Lower lobe of right lung (tissue), 2 donors: ENCODE results near the gene SRPK3. TPM values are rescaled to one million over a fixed set of nuclear protein-coding genes. Genes with fewer than 3 reads are reported as not detected.

Experiments used
- ATAC-seq, 2 donors: fragments of 200-7000 bp; cut with Tn5 transposase; one replicate each; pipeline ENCODE4 v1.9.1; 2020 to 2022; ENCODE audit warnings: mild to moderate bottlenecking in 2 of 2, moderate library complexity in 2 of 2
- DNase-seq: peaks from one replicate; pipeline ENCODE4 v3.0.0-alpha.2; 2020
- H3K27ac ChIP-seq: fragments of 200-600 bp; one replicate; pipeline ENCODE4 v1.8.0; 2022
- H3K27me3 ChIP-seq: fragments of 200-600 bp; one replicate; pipeline ENCODE4 v1.8.0; 2022; ENCODE audit warnings: low read depth
- H3K36me3 ChIP-seq: fragments of 200-600 bp; one replicate; pipeline ENCODE4 v1.8.0; 2022; ENCODE audit warnings: mild to moderate bottlenecking
- H3K4me1 ChIP-seq: fragments of 200-600 bp; one replicate; pipeline ENCODE4 v1.8.0; 2022
- H3K4me3 ChIP-seq: fragments of 200-600 bp; one replicate; pipeline ENCODE4 v1.8.0; 2022; ENCODE audit warnings: mild to moderate bottlenecking
- H3K9me3 ChIP-seq: fragments of 200-600 bp; one replicate; pipeline ENCODE4 v1.8.0; 2022
- CTCF ChIP-seq: fragments of 200-600 bp; IDR thresholded peaks from one replicate; pipeline ENCODE4 v1.8.0; 2022; ENCODE audit warnings: antibody characterized with exemption, mild to moderate bottlenecking
- intact Hi-C: fragments of 100-400 bp; cut with DNase I; formaldehyde crosslinking; loops from one replicate; pipeline ENCODE4 v1.11.0; 2022
- total RNA-seq: library from RNA; stranded (reverse); fragmentation: NEBNext Ultra II Directional; extraction: Animal tissue kit (Norgen Biotek cat#: 25700); gene quantifications from one replicate; pipeline ENCODE4 v1.2.1, GENCODE V29; 2021
- donor health status: DM: no; HTN: yes; CAD: no; lungs with severe emphysema.

Gene SRPK3
- total RNA-seq, 1 donor from 2014 or later, result not detected

GRCh38 chrX:153832728-153833127 lies 51.9 kb downstream of the SRPK3 start:
- intact Hi-C loops, result no loop called here
- DNase-seq (no peak), ATAC-seq (no peak)
- H3K9me3 ChIP-seq, result no peaks in the 10 kb centered on the region
- H3K4me3 ChIP-seq, result no peak overlapping the region
- peaks cover 8% of the 10 kb centered on the region for H3K27me3 ChIP-seq
- TF ChIP-seq CTCF, result no peak
- peaks cover 4% of the 10 kb centered on the region for H3K4me1 ChIP-seq
- H3K27ac ChIP-seq, result no peak overlapping the region
- H3K36me3 ChIP-seq, result no peaks in the 10 kb centered on the region

Other genes starting within 250 kb of the SRPK3 start
- 17.0 TPM for gene CCNQ, start 181.9 kb upstream of the SRPK3 start, total RNA-seq
- gene DUSP9, start 133.8 kb upstream of the SRPK3 start, total RNA-seq, result not detected
- not detected for gene PNCK, start 107.2 kb upstream of the SRPK3 start, total RNA-seq
- 7.1 TPM for gene SLC6A8, start 93.1 kb upstream of the SRPK3 start, total RNA-seq
- 219 TPM for gene BCAP31, start 56.7 kb upstream of the SRPK3 start, total RNA-seq
- gene ABCD1, start 56.2 kb upstream of the SRPK3 start, total RNA-seq, result 14.5 TPM
- 4.6 TPM for gene PLXNB3, start 16.8 kb upstream of the SRPK3 start, total RNA-seq
- gene IDH3G, start 13.3 kb downstream of the SRPK3 start, total RNA-seq, result 50.1 TPM
- gene SSR4, start 13.6 kb downstream of the SRPK3 start, total RNA-seq, result 210 TPM
- gene PDZD4, start 49.5 kb downstream of the SRPK3 start, total RNA-seq, result 8.5 TPM
- 1.6 TPM for gene L1CAM, start 105.1 kb downstream of the SRPK3 start, total RNA-seq
- 1.9 TPM for gene AVPR2, start 123.6 kb downstream of the SRPK3 start, total RNA-seq
- 70.7 TPM for gene ARHGAP4, start 145.2 kb downstream of the SRPK3 start, total RNA-seq
- 69.2 TPM for gene NAA10, start 154.0 kb downstream of the SRPK3 start, total RNA-seq
- 57.0 TPM for gene RENBP, start 163.6 kb downstream of the SRPK3 start, total RNA-seq
- gene HCFC1, start 190.8 kb downstream of the SRPK3 start, total RNA-seq, result 48.4 TPM
- 7.6 TPM for gene TMEM187, start 191.7 kb downstream of the SRPK3 start, total RNA-seq
- gene IRAK1, start 238.9 kb downstream of the SRPK3 start, total RNA-seq, result 73.1 TPM